GM12878 (cell line): ENCODE measurements around the gene VN1R5. TPM values are rescaled to one million over a fixed set of nuclear protein-coding genes. Genes with fewer than 3 reads are reported as not detected.

Experiments used
- ATAC-seq: fragments of 200-7000 bp; cut with Tn5 transposase; 3 replicates; pipeline ENCODE4 v1.9.1; 2020; ENCODE audit warnings: mild to moderate bottlenecking, moderate library complexity
- BruUV-seq: library from RNA; stranded (reverse); fragments of 400-500 nt; replicated peaks from 2 replicates; lab custom pipeline; 2021; lab: Mats Ljungman, UMichigan
- CTCF ChIA-PET: fragments of 300-600 bp; sonication (Branson Sonifier 250); formaldehyde crosslinking; extraction: SDS; loops from one replicate; lab custom pipeline; 2021; ENCODE audit warnings: inconsistent platforms; lab: Yijun Ruan, JAX
- POLR2A ChIA-PET: fragments of 350-600 bp; formaldehyde crosslinking; extraction: SDS; loops from one replicate; lab custom pipeline; 2021; ENCODE audit warnings: inconsistent platforms; lab: Charles Lee
- RAD21 ChIA-PET: fragments of 300-600 bp; sonication (Branson Sonifier 250); formaldehyde crosslinking; loops from one replicate; lab custom pipeline; 2023; ENCODE audit warnings: antibody characterized with exemption; ENCODE audit not compliant: unreplicated experiment; lab: Charles Lee
- SMC1A ChIA-PET: fragments of 300-600 bp; sonication (Branson Sonifier 250); formaldehyde crosslinking; loops from one replicate; lab custom pipeline; 2023; ENCODE audit not compliant: unreplicated experiment, uncharacterized antibody; lab: Charles Lee
- DNase-seq: peaks from one replicate; pipeline ENCODE4 v3.0.0-alpha.2; 2011; ENCODE audit warnings: low read depth, low spot score
- FAIRE-seq: peaks from 3 replicates; lab custom pipeline; 2011; peaks lifted over from hg19 to GRCh38; lab: Jason Lieb, UNC
- H2AFZ ChIP-seq: 2 replicates; pipeline ENCODE4 v1.6.0; 2011; ENCODE audit warnings: low read depth, low read length, control low read depth; ENCODE audit not compliant: control insufficient read depth
- H3K27ac ChIP-seq: 2 replicates; pipeline ENCODE4 v1.5.1; 2011; ENCODE audit warnings: control low read depth; ENCODE audit not compliant: control insufficient read depth, insufficient read depth
- H3K27me3 ChIP-seq, 2 experiments: replicated peaks in 1 of 2; 2 replicates each; pipeline versions ENCODE4 v1.6.0 to v1.6.1; 2011; ENCODE audit warnings: low read length in 1 of 2; ENCODE audit not compliant: control insufficient read depth in 2 of 2, insufficient read depth in 2 of 2
- H3K36me3 ChIP-seq, 2 experiments: 2 replicates each; pipeline ENCODE4 v1.5.1; 2011; ENCODE audit warnings: low read length in 1 of 2; ENCODE audit not compliant: control insufficient read depth in 2 of 2, insufficient read depth in 2 of 2
- H3K4me1 ChIP-seq: 2 replicates; pipeline ENCODE4 v1.6.1; 2011; ENCODE audit warnings: mild to moderate bottlenecking, low read length, moderate library complexity, mixed read lengths; ENCODE audit not compliant: control insufficient read depth, insufficient read depth
- H3K4me2 ChIP-seq: 2 replicates; pipeline ENCODE4 v1.6.0; 2011; ENCODE audit warnings: control low read depth; ENCODE audit not compliant: control insufficient read depth, insufficient read depth
- H3K4me3 ChIP-seq: fragments of 200-600 bp; sonication (generic); 2 replicates; pipeline ENCODE4 v1.5.1; 2016
- H3K79me2 ChIP-seq: 2 replicates; pipeline ENCODE4 v1.6.0; 2011; ENCODE audit warnings: low read length; ENCODE audit not compliant: control insufficient read depth, insufficient read depth
- H3K9ac ChIP-seq: 2 replicates; pipeline ENCODE4 v1.8.0; 2011; ENCODE audit warnings: low read length, control low read depth, mixed read lengths; ENCODE audit not compliant: control insufficient read depth, insufficient read depth
- H3K9me3 ChIP-seq: replicated peaks from 3 replicates; pipeline ENCODE4 v1.5.1; 2011; ENCODE audit warnings: mild to moderate bottlenecking, low read length; ENCODE audit not compliant: control insufficient read depth, insufficient read depth
- H4K20me1 ChIP-seq: 2 replicates; pipeline ENCODE4 v1.6.0; 2011; ENCODE audit not compliant: control insufficient read depth, insufficient read depth
- CHD4 ChIP-seq: fragments of 200-600 bp; sonication (generic); IDR thresholded peaks from 2 replicates; pipeline ENCODE4 v1.6.1; 2016; ENCODE audit warnings: mild to moderate bottlenecking
- CREB1 ChIP-seq: IDR thresholded peaks from 2 replicates; pipeline ENCODE4 v1.6.1; 2012; ENCODE audit warnings: low read depth, mild to moderate bottlenecking, inconsistent platforms
- E4F1 ChIP-seq: fragments of 450-650 bp; IDR thresholded peaks from 2 replicates; pipeline ENCODE4 v1.6.1; 2018; ENCODE audit warnings: borderline replicate concordance, mild to moderate bottlenecking; ENCODE audit not compliant: partially characterized antibody
- EGR1 ChIP-seq, 2 experiments: IDR thresholded peaks; 1 replicate in 1 of 2; 2 replicates in 1 of 2; pipeline ENCODE4 v1.6.1; 2011 to 2012; ENCODE audit warnings: low read depth in 2 of 2, low read length in 2 of 2, borderline replicate concordance in 1 of 2, mild to moderate bottlenecking in 1 of 2, moderate library complexity in 1 of 2
- FOS ChIP-seq: IDR thresholded peaks from 3 replicates; pipeline ENCODE4 v1.6.1; 2011; ENCODE audit warnings: borderline replicate concordance; ENCODE audit not compliant: insufficient read length; ENCODE audit errors: extremely low read depth
- IKZF1 ChIP-seq: fragments of 450-650 bp; conservative IDR thresholded peaks from 2 replicates; pipeline ENCODE4 v1.6.1; 2017; ENCODE audit warnings: antibody characterized with exemption, mild to moderate bottlenecking
- IRF5 ChIP-seq: fragments of 450-650 bp; IDR thresholded peaks from 2 replicates; pipeline ENCODE4 v1.6.1; 2017; ENCODE audit warnings: borderline replicate concordance
- LARP7 ChIP-seq: fragments of 450-650 bp; IDR thresholded peaks from 2 replicates; pipeline ENCODE4 v1.6.1; 2017; ENCODE audit warnings: mild to moderate bottlenecking
- PAX8 ChIP-seq: fragments of 450-650 bp; IDR thresholded peaks from 2 replicates; pipeline ENCODE4 v1.6.1; 2017; ENCODE audit warnings: mild to moderate bottlenecking, moderate library complexity
- POLR2A ChIP-seq: IDR thresholded peaks from 2 replicates; pipeline ENCODE4 v1.6.1; 2011; ENCODE audit warnings: low read depth, mild to moderate bottlenecking, low read length
- SP1 ChIP-seq: IDR thresholded peaks from one replicate; pipeline ENCODE4 v1.6.1; 2011; ENCODE audit warnings: low read depth, low read length
- ZNF24 ChIP-seq: fragments of 450-650 bp; IDR thresholded peaks from 2 replicates; pipeline ENCODE4 v1.6.1; 2017; ENCODE audit warnings: antibody characterized with exemption, mild to moderate bottlenecking
- WGBS: methylation state at CpG from one replicate; pipeline ENCODE4 v1.1.6; 2016; ENCODE audit warnings: low lambda C conversion rate; ENCODE audit not compliant: insufficient replicate concordance, insufficient coverage; ENCODE audit errors: missing lambda C conversion rate; 5-methylcytosine and 5-hydroxymethylcytosine counted together
- in situ Hi-C: fragments of 300-500 bp; cut with MboI; formaldehyde crosslinking; loops from 9 replicates; pipeline ENCODE4 v1.14.3; 2018; ENCODE audit warnings: mixed read lengths
- intact Hi-C: fragments of 100-400 bp; cut with micrococcal nuclease; formaldehyde crosslinking; loops from one replicate; pipeline ENCODE4 v1.14.2; 2022; ENCODE audit not compliant: unreplicated experiment
- polyA plus RNA-seq, 11 experiments: library from polyadenylated mRNA; depleted of rRNA in 4 of 11; unstranded in 6 of 11; stranded (reverse) in 5 of 11; fragments of >200 nt; fragmentation: Nextera tagmentation in 4 of 11; fragmentation: Illumina TruSeq in 1 of 11; extraction: Ambion mirVana in 4 of 11; extraction: Trizol in 1 of 11; gene quantifications; 1 replicate in 1 of 11; 2 replicates in 10 of 11; pipeline versions ENCODE4 v1.2.1 to v1.2.3, GENCODE V29; 2011 to 2016; ENCODE audit warnings: inconsistent platforms in 2 of 11, missing spikeins in 2 of 11, low read depth in 1 of 11
- total RNA-seq, 4 experiments: library from RNA; depleted of rRNA in 3 of 4; stranded (reverse); fragments of >200 nt in 3 of 4; fragmentation: Illumina TruSeq in 1 of 4; extraction: Trizol in 1 of 4; gene quantifications; 2 replicates each; pipeline versions ENCODE4 v1.2.1 to v1.2.3, GENCODE V29; 2013 to 2021

The VN1R5 gene
- total and polyA plus RNA-seq, 10 of the 15 experiments (the other 5 are each of a cell fraction or from before 2014, with no cell fraction given): not detected

- Histone ChIP-seq H3K9ac (no peak overlapping the region), H4K20me1 (no peaks in the 10 kb centered on the region), H3K27ac (no peak overlapping the region), H3K36me3 (no peaks in the 10 kb centered on the region), H3K9me3 (no peaks in the 10 kb centered on the region; the same call in 2 of the 3 replicates), H3K27me3 (no peaks in the 10 kb centered on the region), H3K4me2 (no peak overlapping the region), H3K4me3 (no peak overlapping the region), H3K4me1 (no peaks in the 10 kb centered on the region), H2AFZ (no peak overlapping the region), H3K79me2 (no peaks in the 10 kb centered on the region)
- SMC1A ChIA-PET: interaction anchor here (0.8 kb wide), 1 partner anchor 23 kb away, joined by 3 read pairs; no protein-coding TSS in a partner anchor
- FAIRE-seq: no peak
- BruUV-seq: no TSS peak
- WGBS: 43% methylated on average over 17 of the region's 17 CpGs
- intact Hi-C loops (no loop called here), in situ Hi-C loops (no loop called here)
- POLR2A ChIA-PET: no interaction called here
- TF ChIP-seq CHD4: no peak
- TF ChIP-seq POLR2A: no peak
- RAD21 ChIA-PET: no interaction called here
- CTCF ChIA-PET: no interaction called here
- ATAC-seq: no peak
- DNase-seq: no peak
Measured at GRCh38 chr1:247291833-247292561, 36.1 kb downstream of the VN1R5 start.

- Histone ChIP-seq H3K36me3 (no peaks in the 10 kb centered on the region), H3K4me3 (no peak overlapping the region), H2AFZ (no peak overlapping the region), H3K79me2 (no peaks in the 10 kb centered on the region), H3K9ac (no peak overlapping the region), H4K20me1 (no peaks in the 10 kb centered on the region), H3K4me2 (no peak overlapping the region), H3K9me3 (no peaks in the 10 kb centered on the region; the same call in 2 of the 3 replicates), H3K27me3 (no peaks in the 10 kb centered on the region), H3K27ac (no peak overlapping the region), H3K4me1 (no peaks in the 10 kb centered on the region)
- intact Hi-C loops (no loop called here), in situ Hi-C loops (no loop called here)
- ChIA-PET RAD21 (no interaction called here), POLR2A (no interaction called here), CTCF (no interaction called here), SMC1A (interaction anchor here (0.8 kb wide), 1 partner anchor 22 kb away, joined by 3 read pairs; no protein-coding TSS in a partner anchor)
- no peak for ATAC-seq
- 69% methylated on average over 7 of the region's 7 CpGs for WGBS
- no peak for FAIRE-seq
- DNase-seq: no peak
- TF ChIP-seq SP1: no peak
- no peak for TF ChIP-seq FOS
- TF ChIP-seq IKZF1: no peak
- no peak for TF ChIP-seq PAX8
- TF ChIP-seq EGR1 (IDR thresholded peaks at IDR 0.05; ENCODE audit: borderline replicate concordance in 1 of 2, low read depth in 2 of 2, low read length in 2 of 2): no peak
- TF ChIP-seq ZNF24: no peak
- no peak for TF ChIP-seq CREB1
- TF ChIP-seq IRF5: no peak
- TF ChIP-seq LARP7: no peak
- TF ChIP-seq E4F1: no peak
- no TSS peak for BruUV-seq
Measured at GRCh38 chr1:247293047-247293446, 37.2 kb downstream of the VN1R5 start.
